T-helper 1 cell (primary cell): ENCODE results near the gene NCK2.

ENCODE experiments used
- DNase-seq, 5 donors: peaks; one replicate each; pipeline ENCODE4 v3.0.0-alpha.2; 2012 to 2020

NCK2 gene

DNA sequence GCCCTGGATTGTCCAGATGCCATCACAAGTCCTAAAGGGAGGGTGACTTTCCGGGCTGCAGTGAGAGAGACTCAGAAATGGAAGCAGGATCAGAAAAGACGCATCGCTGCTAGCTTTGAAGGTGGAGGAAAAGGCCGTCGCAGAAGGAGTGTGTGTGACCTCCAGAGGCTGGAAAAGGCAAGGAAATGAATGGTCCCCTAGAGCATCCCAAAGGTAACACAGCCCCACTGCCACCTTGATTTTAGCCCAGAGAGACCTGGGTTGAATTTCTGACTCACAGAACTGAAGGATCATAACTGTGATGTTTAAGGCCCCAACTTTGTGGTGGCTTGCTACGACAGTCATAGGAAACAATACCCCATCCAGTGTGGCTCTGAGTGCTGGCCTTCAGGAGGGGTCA is 8.6 kb upstream of the NCK2 start:
- DNase-seq: no peak

DNA sequence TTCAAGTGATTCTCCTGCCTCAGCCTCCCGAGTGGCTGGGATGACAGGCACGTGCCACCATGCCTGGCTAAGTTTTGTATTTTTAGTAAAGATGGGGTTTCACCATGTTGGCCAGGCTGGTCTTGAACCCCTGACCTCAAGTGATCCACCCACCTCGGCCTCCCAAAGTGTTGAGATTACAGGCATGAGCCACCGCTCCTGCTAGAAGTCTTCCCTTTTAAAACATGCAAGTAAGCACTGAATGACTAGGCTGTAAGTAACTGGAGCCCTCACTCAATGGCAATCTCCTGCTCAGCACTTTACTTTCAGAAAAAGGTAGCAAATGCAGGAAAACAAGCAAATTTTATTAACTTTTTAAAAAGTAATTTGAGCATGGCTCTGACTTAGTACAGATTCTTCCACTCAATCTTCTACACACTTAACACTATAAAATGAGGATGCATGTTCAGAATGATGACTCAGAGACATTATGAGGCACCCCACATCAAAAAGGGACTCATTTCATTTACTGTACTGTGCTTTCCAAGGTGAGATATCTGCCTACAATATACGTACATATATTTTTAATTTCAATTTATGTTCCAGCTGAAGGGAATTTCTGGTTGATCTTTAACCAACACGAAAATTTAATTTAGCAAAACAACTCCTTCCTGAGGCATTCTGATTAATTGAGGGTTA is 6.6 kb upstream of the NCK2 start:
- peak in 1 of 5 donors; percentile 68 for DNase-seq

GRCh38 chr2:105738658-105739241 is 6.0 kb upstream of the NCK2 start:
- peak in 1 of 5 donors; percentile 67 for DNase-seq

DNA sequence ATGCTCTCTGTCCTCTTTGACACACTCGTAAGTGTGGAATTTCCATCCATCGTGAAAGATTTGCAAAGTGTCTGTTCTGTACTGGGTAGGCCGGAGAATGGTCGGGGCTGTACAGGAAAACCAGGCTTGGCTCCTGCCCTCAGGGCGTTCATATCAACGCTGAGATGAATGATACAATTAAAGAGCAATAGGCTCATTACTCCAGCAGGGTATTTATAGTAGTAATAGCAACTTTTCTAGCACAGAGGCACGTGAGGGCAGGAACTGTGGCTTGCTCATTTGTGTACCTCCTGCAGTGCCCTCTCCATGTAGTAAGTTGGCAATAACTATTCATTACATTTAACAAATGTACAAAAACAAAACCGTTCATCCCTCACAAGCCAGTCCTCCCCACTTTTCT is 5.3 kb upstream of the NCK2 start:
- peak in 1 of 5 donors; percentile 73 for DNase-seq

- DNase-seq: no peak
These were observed 4.7 kb upstream of the NCK2 start for GRCh38 chr2:105739944-105740530.

GRCh38 chr2:105741174-105741573 is 3.5 kb upstream of the NCK2 start:
- DNase-seq: no peak

- DNase-seq: no peak
These were observed 3.1 kb upstream of the NCK2 start for GRCh38 chr2:105741617-105742016.

DNA sequence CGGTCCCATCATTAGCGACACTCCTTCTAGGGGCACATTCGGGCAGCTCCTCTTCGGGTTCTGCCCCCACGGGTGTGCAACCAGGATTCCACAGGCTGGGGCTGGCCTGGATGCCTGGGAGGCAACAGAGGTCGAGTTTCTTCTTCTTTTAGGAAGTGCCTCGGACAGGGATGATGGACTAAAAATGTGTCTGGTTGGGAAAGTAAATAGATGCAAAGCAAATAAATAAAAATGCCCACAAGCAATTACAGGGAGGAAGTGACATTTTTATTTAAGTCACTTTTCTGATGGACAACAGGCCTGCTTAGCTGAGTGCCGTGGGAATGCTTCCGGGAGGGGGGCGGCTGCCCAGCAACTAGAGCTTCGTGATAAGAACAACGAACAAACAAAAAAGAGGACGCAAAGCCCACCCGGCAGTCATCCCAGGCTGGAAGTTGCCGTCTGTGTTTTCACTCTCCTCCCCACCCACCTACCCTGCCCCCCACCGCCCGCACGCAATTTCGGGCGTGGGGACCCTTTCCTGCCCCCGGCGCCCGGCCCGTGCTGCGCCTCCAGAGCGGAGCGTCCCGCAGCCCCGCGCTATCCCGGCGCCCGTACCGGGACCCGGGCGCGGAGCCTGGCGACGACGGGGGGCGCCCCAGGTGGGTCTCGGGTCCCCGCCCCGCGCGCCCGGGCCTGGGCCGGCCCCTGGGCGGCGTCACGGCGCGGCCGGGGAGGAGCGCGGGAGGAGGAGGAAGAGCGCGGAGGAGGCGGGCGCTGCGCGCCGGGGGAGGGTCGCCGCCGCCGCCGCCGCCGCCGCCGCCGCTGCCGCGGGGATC is 412 bp upstream of the NCK2 start:
- DNase-seq: peak; percentile 53 to 77 (median 58)

DNA sequence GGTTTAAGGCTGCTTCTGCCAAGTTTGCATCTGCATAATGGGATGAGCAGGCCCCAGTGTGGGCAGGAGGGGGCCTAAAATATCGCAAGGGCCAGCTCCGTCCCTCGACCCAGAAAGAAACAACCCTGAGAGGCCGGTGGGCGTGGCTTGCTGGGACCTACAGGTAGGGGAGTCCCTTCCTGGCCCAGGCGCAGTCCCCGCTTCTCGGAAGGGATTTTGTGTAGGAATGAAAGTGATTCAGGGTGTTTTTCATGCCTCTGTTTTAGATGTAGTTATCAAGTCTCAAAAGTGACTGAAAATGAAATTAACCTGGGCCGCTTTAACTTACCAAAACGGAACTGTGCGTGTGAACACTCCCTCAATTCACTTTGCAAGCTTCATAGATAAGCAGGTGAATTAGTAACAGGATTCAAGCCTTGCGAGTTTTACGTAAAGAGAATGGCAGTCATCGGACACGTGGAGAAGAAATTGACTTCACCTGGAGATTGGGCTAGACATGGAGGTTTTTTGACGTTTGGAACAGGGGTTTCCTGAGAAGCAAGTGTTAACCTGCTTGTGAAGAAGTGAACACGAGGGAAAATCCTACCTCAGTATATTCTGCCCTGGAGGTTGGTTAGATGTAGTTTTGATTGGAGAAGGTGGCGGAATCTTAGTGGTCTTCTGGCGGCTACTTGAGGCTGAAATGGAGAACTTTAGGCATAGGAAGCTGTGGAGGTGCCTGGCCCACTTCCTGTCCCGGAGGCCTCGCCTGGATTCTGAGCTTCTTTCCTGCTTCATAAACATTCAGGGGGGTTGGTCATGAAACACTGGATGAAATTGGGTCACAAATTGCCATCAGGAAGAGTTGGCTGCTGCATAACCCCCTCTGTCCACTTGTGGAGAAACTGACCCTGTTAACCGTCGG is 1.7 kb downstream of the NCK2 start:
- peak; percentile 68 to 89 (median 74) for DNase-seq

- DNase-seq: peak in 1 of 5 donors; percentile 16
These were observed 2.7 kb downstream of the NCK2 start for GRCh38 chr2:105747254-105747894.

- peak in 1 of 5 donors; percentile 42 for DNase-seq
These were observed 3.3 kb downstream of the NCK2 start for GRCh38 chr2:105747991-105748390.

- peak in 1 of 5 donors; percentile 34 for DNase-seq
These were observed 3.9 kb downstream of the NCK2 start for GRCh38 chr2:105748566-105748965.

DNA sequence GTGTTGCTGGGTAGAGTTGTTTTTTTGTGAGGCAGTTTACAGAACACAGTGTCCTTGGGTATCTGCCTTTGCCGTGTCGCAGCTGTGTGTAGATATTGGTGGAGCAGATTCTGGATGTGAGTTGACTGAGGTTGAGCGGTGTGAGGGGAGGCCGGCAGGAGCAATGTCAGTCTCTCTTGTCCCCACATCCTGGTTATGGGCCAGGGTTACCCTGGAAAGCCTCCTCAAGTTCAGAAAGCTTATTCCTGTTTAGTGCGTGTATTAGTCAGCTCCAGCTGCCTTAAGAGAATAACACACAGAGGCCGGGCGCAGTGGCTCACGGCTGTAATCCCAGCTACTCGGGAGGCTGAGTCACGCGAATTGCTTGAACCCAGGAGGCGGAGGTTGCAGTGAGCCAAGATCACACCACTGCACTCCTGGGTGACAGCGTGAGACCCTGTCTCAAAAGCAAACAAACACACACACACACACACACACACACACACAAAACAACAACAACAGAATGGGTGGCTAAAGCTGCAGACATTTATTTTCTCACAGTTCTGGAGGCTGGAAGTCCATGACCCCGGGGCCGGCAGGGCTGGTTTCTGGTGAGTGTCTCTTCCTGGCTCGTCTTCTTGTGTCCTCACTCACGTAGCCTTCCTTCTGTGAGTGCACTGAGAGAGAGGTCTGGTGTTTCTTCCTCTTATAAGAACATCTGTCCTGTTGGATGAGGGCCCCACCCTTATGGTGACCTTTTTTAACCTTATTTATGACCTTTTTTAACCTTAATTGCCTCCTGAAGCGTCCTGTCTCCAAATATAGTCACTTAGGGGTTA is 5.1 kb downstream of the NCK2 start:
- peak in 1 of 5 donors; percentile 56 for DNase-seq

- DNase-seq: no peak
These were observed 6.0 kb downstream of the NCK2 start for GRCh38 chr2:105750735-105751134.

GRCh38 chr2:105751272-105751671 is 6.6 kb downstream of the NCK2 start:
- no peak for DNase-seq

- no peak for DNase-seq
These were observed 8.1 kb downstream of the NCK2 start for GRCh38 chr2:105752691-105753358.

DNA sequence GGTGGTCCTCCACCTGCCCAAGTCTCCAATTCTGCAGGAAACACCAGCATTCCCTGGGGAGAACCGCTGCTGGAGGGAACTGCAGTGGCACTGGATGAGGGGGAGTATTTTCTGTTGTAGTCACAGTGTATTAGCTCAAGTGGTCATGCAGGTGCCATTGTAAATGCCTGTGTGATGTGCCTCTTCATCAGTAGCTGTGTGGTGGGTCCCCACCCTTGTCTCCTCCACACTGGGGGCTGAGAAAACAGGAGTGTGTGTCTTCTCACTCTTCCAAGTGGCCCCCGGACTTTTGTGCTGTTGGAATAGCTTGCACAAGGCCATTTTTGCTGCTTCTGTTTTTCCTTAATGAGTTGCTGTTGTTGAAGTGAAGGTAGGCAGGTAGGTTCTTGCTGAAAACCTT is 8.7 kb downstream of the NCK2 start:
- DNase-seq: no peak

DNA sequence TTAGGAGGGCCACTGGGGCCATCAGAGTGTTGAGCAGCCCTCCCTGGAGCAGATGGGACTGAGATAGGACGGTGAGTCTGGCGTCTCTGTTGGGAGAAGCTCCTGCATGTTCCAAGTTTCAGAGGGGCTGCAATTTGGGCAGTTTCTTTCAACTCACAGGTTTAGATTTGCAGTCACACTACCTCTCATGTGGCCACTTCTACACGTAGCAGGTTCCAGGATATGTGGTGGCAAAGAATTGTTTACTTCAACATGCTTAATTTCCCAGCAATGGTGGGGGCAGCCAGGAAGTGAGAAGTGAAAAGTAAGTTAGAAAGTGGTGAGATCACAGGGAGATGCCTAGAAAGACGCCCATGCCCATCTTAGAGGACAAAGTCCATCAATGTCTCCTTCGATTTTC is 9.3 kb downstream of the NCK2 start:
- DNase-seq: peak in 2 of 5 donors; percentile 44 to 84

DNA sequence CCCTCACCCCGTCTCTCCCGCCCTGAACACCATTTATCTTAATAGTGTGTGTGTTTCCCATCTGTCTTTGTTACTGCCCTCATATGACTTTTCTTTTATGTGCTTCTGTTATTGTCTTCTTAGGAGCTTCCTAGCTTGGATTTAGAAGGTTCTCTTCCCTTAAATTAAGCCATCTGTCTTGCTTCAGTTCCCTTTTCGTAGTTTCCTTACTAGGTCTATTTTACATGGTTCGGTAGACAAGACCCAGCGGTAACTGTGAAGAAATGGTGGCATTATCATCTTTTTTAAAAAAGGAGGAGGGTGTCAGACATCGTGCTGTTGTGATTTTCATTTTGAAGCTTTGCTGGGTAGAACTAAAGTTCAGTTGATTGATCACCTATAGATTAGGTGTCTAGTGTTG is 10.3 kb downstream of the NCK2 start:
- DNase-seq: no peak

- DNase-seq: peak in 1 of 5 donors; percentile 33
These were observed 11.2 kb downstream of the NCK2 start for GRCh38 chr2:105755895-105756294.
